Stimulated activated CD4-positive, alpha-beta T cell treated with anti-CD3 and anti-CD28 coated beads, Interleukin-1b, Interleukin-23, amount 100 ng/mL, for 1 hour (primary cell): ENCODE data around the gene TMEM127.
"Not testable (repeated sequence)": the region's sequence is repeated elsewhere in the genome, so short reads cannot be mapped to it uniquely, and the experiment has no call there.

Source experiments
- DNase-seq, 2 donors: peaks; one replicate each; pipeline ENCODE4 v3.0.0-alpha.2; 2020; ENCODE audit warnings: low read depth in 2 of 2

TMEM127 gene, protein sequence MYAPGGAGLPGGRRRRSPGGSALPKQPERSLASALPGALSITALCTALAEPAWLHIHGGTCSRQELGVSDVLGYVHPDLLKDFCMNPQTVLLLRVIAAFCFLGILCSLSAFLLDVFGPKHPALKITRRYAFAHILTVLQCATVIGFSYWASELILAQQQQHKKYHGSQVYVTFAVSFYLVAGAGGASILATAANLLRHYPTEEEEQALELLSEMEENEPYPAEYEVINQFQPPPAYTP

GRCh38 chr2:96265840-96266679, at the start of gene TMEM127, which contains the start of gene CIAO1:
TMEM127 (minus strand) TSS chr2:96265997; CDS start chr2:96265381, 616 bp downstream.
CIAO1 (plus strand) TSS chr2:96266225; CDS start chr2:96266351, 126 bp downstream.
- DNase-seq = peak; percentile 89 to 95

GRCh38 chr2:96315005-96315399, 49.2 kb upstream of the TMEM127 start:
- DNase-seq = no peak

DNA sequence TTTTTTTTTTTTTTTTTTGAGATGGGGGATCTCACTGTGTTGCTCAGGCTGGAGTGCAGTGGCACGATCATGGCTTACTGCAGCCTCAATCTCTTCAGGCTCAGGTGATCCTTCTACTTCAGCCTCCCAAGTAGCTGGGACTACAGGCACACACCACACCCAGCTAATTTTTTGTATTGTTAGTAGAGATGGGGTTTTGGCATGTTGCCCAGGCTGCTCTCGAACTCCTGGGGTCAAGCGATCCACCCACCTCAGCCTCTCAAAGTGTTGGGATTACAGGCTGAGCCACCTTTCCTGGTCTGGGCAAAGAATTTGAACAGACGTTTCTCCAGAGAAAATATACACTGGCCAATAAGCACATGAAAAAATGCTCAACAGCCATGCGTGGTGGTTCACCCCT, 42.5 kb upstream of the TMEM127 start:
- no peak for DNase-seq

DNA sequence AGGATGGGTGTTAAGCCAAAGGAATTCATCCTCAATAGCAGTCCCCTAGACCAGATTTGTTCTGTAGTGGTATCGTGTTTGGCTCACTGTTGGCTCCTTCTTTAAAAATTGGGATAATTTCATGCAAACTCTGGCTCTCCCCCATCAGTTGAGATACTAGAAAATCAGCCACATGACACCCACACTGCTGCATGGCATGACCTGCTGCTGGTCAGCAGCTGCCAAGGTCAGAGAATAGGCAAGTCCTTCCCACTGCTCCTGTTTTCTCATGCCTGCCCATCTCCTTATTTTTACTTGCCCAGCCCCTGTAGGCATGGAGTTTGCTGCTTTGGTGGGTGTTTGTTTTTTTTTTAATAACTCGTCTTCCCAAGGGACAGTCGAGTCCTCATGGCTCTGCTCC, 40.6 kb upstream of the TMEM127 start:
- DNase-seq = no peak

- DNase-seq = no peak
These were observed 40.1 kb upstream of the TMEM127 start for GRCh38 chr2:96305979-96306308.

GRCh38 chr2:96305091-96305978, 39.5 kb upstream of the TMEM127 start, which contains the start of gene SNRNP200:
SNRNP200 (minus strand) TSS chr2:96305546; CDS start chr2:96305437, 109 bp downstream.
- DNase-seq = peak; percentile 64 to 85

DNA sequence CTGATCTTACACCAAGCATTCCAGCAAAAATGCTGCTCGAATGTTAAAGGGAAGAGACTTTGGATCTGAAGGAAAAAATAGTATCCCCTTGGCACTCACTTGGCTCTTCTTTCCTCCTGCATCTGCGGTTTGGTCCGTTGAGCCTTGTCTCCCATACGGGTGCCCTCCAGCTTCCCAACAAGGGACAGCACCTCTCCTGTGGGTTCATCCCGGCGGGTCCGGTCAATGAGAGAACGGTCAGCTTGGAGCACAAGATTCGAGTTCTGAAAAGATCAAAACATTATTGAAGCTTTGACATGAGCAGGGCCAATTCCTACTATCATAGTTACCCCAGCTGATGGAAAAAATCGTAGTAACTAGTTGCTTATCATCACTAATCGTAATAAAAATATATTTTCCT, 38.8 kb upstream of the TMEM127 start:
- no peak for DNase-seq

- DNase-seq = no peak
These were observed 36.1 kb upstream of the TMEM127 start for GRCh38 chr2:96301865-96302264.

- no peak for DNase-seq
These were observed 31.1 kb upstream of the TMEM127 start for GRCh38 chr2:96296925-96297324.

DNA sequence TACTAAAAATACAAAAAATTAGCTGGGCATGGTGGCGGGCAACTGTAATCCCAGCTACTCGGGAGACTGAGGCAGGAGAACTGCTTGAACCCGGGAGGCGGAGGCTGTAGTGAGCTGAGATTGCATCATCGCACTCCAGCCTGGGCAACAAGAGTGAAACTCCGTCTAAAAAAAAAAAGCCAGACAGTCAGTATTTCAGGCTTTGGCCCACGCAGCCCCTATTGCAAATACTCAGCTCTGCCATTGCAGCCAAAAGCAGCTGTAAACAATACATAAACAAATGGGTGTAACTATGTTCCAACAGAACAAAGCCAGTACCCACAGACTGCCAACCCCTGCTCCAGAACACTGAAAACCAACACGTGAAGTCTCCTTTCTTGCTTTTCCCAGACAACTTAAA, 28.5 kb upstream of the TMEM127 start:
- DNase-seq = not testable (repeated sequence)

DNA sequence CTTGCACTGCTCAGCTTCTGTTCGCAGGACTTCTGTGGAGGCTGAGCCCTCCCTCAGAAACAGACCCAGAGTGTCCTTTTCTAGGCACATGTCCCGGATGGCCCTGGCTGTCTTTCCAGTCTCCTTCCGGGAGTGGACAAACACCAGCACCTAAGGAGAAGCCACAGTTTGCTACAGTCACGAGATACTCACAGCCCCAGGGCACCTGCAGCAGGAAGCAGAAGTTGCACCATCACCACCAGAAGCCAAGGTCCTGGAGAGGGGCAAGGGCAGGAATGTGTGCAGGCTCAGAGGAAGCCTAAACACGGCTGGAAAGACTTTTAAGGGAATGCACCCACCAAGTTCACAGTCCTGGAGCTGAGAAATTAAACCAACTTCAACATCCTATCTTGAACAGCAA, 26.0 kb upstream of the TMEM127 start:
- no peak for DNase-seq

DNA sequence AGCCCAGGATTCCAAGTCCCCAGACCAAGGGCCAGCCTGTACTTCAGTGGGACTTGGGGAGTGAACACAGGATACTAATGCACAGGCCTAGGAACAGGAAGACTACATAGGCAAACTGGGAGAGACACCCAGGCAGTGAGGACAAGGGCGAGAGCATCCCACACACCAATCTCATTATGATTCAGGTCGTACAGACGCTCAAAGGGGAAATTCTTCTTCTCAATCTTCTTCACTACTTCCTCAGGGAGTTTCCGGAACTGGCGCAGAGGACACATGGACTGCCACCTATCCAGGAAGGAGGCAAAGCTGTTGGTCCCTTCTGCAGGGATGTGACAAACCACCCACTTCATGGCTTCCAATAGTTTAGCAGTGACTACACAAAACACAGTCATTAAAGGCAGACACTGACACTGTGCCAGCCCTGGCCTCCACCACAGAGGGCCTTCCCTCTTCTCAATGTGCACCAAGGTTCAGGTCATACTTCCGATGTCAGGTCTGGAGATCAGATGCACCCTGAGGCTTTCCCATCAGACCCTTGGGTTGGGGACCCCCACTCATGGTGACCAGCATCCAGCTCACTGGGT, 21.6 kb upstream of the TMEM127 start:
- DNase-seq = no peak

DNA sequence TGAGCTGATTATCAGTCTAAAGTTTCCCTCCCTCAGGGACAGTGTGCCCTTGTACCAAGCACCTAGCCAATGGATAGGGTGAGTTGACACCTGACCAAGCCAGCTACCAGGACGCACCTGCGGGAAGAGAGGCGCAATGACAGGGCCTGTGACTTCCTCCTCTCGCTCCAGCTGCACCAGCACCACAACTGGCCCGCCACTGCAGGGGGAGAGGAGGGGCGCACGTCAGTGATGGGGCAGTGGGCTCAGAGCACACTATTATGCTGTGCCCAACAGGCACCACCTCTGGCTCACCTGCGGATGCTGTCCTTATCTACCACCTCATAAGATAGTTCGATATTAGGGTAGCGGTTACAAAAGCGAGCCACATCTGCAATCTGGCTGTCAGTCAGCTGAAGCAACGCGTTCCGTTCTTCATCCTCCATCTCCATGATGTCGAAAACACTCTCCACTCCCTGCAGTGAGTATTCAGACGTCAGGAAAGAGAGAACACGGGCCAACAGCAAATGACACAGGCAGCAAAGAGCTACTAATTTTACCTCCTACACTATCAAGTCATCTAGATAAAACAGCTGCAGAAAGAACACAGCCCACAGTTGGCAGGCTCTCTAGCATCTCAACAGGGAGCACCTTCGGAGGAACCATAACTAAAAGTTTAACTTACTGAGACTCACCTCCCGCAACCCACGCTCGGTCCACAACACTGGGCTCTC, 11.1 kb upstream of the TMEM127 start:
- DNase-seq = no peak

GRCh38 chr2:96274355-96275056, 8.7 kb upstream of the TMEM127 start:
- no peak for DNase-seq

DNA sequence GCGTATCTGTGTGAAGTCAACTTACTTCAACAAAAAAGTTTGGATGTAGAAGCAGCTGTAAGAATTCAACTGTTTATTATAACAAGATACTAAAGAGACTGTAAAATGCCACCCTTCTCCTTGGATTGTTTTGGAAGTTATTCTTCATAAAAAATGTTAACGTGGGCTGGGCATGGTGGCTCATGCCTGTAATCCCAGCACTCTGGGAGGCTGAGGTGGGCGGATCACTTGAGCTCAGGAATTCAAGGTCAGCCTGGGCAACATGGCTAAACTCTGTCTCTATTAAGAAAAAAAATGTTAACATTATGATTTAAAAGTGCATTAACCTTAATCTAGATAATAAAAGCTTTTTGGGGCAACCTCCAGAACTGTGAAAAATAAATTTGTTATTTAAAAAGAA, 8.0 kb upstream of the TMEM127 start:
- DNase-seq = no peak

DNA sequence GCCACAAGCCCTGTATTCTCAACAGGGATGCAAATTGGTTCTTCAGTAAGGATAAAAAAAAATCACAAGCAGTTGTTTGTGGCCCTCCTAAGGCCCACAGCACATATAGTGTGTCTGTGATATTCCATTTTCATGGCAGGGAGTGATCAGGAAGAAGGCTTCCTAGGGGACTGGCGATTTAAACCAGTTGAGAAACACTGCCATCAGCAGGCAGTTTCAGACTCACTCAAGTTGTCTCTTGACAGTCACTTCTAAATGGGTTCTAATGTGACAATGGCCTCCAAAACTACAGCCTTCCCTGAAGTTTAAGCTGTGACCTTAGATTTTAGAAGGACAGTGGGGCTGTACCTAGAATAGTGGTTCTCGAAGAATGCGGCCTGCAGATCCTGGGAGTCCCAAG, 6.2 kb upstream of the TMEM127 start:
- no peak for DNase-seq

DNA sequence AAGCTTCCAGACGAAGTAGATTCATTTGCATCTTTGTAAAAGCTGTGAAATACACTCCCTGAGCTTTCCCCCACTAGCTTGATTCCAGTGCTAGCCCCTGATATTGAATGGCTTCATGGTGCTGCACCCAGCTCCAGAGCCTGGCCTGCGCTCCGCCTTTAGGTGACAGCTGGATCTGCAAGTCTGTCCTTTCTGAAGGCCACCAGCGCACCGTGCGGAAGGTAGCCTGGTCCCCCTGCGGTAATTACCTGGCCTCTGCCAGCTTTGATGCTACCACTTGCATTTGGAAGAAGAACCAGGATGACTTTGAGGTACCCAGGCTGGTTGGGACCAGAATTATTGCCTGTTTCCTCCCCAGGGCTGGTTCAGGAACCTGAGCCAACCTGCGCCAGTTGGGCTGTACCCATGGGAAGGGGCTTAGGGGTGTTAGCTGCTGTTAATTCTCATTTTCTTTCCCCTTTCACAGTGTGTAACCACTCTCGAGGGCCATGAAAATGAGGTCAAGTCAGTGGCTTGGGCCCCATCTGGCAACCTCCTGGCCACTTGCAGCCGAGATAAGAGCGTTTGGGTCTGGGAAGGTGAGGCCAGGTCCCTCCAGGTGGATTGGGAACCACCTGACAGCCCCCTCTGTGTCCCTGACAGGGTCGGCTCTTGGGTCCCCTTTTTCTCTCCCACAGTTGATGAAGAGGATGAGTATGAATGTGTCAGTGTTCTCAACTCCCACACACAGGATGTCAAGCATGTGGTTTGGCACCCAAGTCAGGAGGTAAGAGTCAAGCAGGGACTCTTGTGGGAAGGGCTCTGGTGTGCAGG, 1.6 kb upstream of the TMEM127 start:
- peak in 1 of 2 donors; percentile 21 for DNase-seq

DNA sequence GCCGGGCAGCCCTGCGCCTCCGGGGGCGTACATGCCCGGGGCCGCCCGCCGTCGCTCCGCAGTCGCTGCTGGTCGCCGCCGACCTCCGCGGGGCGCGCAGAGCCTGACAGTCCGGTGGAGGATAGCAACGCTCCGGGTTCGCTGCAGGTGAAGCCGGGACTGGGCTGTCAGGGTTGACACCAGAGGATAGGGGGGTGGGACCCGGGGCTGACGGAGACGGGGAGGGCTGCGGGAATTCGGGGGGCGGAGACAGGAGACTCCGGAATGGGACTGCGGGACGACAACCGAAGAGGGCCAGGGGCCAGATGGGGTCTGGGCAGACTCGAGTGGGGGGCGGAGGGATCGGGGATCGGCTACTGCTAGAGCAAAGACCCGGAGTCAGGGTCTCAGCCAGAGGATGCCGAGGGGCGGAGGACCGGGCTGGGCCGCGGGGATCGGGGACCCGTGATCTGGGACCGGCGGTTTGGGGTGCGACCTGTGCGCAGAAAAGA, 403 bp downstream of the TMEM127 start:
- DNase-seq = peak; percentile 3 to 9

DNA sequence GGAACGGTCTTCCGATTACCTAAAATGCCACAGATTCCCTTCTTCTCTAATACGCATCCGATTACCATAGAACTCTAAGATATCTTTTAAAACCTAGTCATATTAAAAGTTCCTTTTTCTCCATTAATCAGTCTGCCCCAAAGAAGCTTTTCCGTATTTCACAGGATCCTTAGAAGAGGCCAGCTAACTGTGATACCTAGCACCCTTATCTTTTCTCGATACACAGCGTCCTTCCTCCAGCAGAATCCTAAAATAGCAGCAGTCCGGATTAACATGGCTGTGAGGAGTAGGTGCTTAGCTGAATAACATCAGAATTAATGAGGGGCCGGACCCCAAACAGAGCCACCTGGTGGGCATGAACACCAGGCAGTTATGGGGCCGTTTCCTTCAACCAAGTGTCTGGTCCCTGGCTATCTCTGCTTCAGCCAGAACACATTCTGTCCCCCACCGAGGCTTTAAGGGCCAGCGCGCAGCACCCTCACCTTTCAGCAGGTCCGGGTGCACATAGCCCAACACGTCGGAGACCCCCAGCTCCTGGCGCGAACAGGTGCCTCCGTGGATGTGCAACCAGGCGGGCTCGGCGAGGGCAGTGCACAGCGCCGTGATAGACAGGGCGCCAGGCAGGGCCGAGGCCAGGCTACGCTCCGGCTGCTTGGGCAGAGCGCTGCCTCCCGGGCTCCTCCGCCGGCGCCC, 995 bp downstream of the TMEM127 start:
- no peak for DNase-seq
